GM12878 (cell line): ENCODE results near the gene LRRC3. TPM values are rescaled to one million over a fixed set of nuclear protein-coding genes. Genes with fewer than 3 reads are reported as not detected.

Experiments used
- ATAC-seq: fragments of 200-7000 bp; cut with Tn5 transposase; 3 replicates; pipeline ENCODE4 v1.9.1; 2020; ENCODE audit warnings: mild to moderate bottlenecking, moderate library complexity
- BruUV-seq: library from RNA; stranded (reverse); fragments of 400-500 nt; replicated peaks from 2 replicates; lab custom pipeline; 2021; lab: Mats Ljungman, UMichigan
- CTCF ChIA-PET: fragments of 300-600 bp; sonication (Branson Sonifier 250); formaldehyde crosslinking; extraction: SDS; loops from one replicate; lab custom pipeline; 2021; ENCODE audit warnings: inconsistent platforms; lab: Yijun Ruan, JAX
- POLR2A ChIA-PET: fragments of 350-600 bp; formaldehyde crosslinking; extraction: SDS; loops from one replicate; lab custom pipeline; 2021; ENCODE audit warnings: inconsistent platforms; lab: Charles Lee
- RAD21 ChIA-PET: fragments of 300-600 bp; sonication (Branson Sonifier 250); formaldehyde crosslinking; loops from one replicate; lab custom pipeline; 2023; ENCODE audit warnings: antibody characterized with exemption; ENCODE audit not compliant: unreplicated experiment; lab: Charles Lee
- SMC1A ChIA-PET: fragments of 300-600 bp; sonication (Branson Sonifier 250); formaldehyde crosslinking; loops from one replicate; lab custom pipeline; 2023; ENCODE audit not compliant: unreplicated experiment, uncharacterized antibody; lab: Charles Lee
- DNase-seq: peaks from one replicate; pipeline ENCODE4 v3.0.0-alpha.2; 2011; ENCODE audit warnings: low read depth, low spot score
- FAIRE-seq: peaks from 3 replicates; lab custom pipeline; 2011; peaks lifted over from hg19 to GRCh38; lab: Jason Lieb, UNC
- H2AFZ ChIP-seq: 2 replicates; pipeline ENCODE4 v1.6.0; 2011; ENCODE audit warnings: low read depth, low read length, control low read depth; ENCODE audit not compliant: control insufficient read depth
- H3K27ac ChIP-seq: 2 replicates; pipeline ENCODE4 v1.5.1; 2011; ENCODE audit warnings: control low read depth; ENCODE audit not compliant: control insufficient read depth, insufficient read depth
- H3K27me3 ChIP-seq, 2 experiments: replicated peaks in 1 of 2; 2 replicates each; pipeline versions ENCODE4 v1.6.0 to v1.6.1; 2011; ENCODE audit warnings: low read length in 1 of 2; ENCODE audit not compliant: control insufficient read depth in 2 of 2, insufficient read depth in 2 of 2
- H3K36me3 ChIP-seq, 2 experiments: 2 replicates each; pipeline ENCODE4 v1.5.1; 2011; ENCODE audit warnings: low read length in 1 of 2; ENCODE audit not compliant: control insufficient read depth in 2 of 2, insufficient read depth in 2 of 2
- H3K4me1 ChIP-seq: 2 replicates; pipeline ENCODE4 v1.6.1; 2011; ENCODE audit warnings: mild to moderate bottlenecking, low read length, moderate library complexity, mixed read lengths; ENCODE audit not compliant: control insufficient read depth, insufficient read depth
- H3K4me2 ChIP-seq: 2 replicates; pipeline ENCODE4 v1.6.0; 2011; ENCODE audit warnings: control low read depth; ENCODE audit not compliant: control insufficient read depth, insufficient read depth
- H3K4me3 ChIP-seq: fragments of 200-600 bp; sonication (generic); 2 replicates; pipeline ENCODE4 v1.5.1; 2016
- H3K79me2 ChIP-seq: 2 replicates; pipeline ENCODE4 v1.6.0; 2011; ENCODE audit warnings: low read length; ENCODE audit not compliant: control insufficient read depth, insufficient read depth
- H3K9ac ChIP-seq: 2 replicates; pipeline ENCODE4 v1.8.0; 2011; ENCODE audit warnings: low read length, control low read depth, mixed read lengths; ENCODE audit not compliant: control insufficient read depth, insufficient read depth
- H3K9me3 ChIP-seq: replicated peaks from 3 replicates; pipeline ENCODE4 v1.5.1; 2011; ENCODE audit warnings: mild to moderate bottlenecking, low read length; ENCODE audit not compliant: control insufficient read depth, insufficient read depth
- H4K20me1 ChIP-seq: 2 replicates; pipeline ENCODE4 v1.6.0; 2011; ENCODE audit not compliant: control insufficient read depth, insufficient read depth
- BACH1 ChIP-seq: fragments of 450-650 bp; IDR thresholded peaks from 2 replicates; pipeline ENCODE4 v1.6.1; 2017; ENCODE audit warnings: mild to moderate bottlenecking, borderline replicate concordance
- CHD4 ChIP-seq: fragments of 200-600 bp; sonication (generic); IDR thresholded peaks from 2 replicates; pipeline ENCODE4 v1.6.1; 2016; ENCODE audit warnings: mild to moderate bottlenecking
- EED ChIP-seq: sonication (generic); IDR thresholded peaks from 2 replicates; pipeline ENCODE4 v1.6.1; 2016; ENCODE audit warnings: antibody characterized with exemption, low read depth
- JUND ChIP-seq: IDR thresholded peaks from 2 replicates; pipeline ENCODE4 v1.6.1; 2012; ENCODE audit warnings: low read depth, mild to moderate bottlenecking, low read length, improper control_type of control experiment, moderate library complexity
- MYB ChIP-seq: fragments of 150-350 bp; IDR thresholded peaks from 2 replicates; pipeline ENCODE4 v1.6.1; 2014; ENCODE audit warnings: mild to moderate bottlenecking, low read depth, low read length, borderline replicate concordance
- SIN3A ChIP-seq: IDR thresholded peaks from 2 replicates; pipeline ENCODE4 v1.6.1; 2012; ENCODE audit warnings: low read depth, low read length, improper control_type of control experiment
- SREBF1 ChIP-seq: IDR thresholded peaks from 2 replicates; pipeline ENCODE4 v1.6.1; 2012; ENCODE audit warnings: mild to moderate bottlenecking, low read length
- SREBF2 ChIP-seq: IDR thresholded peaks from 2 replicates; pipeline ENCODE4 v1.6.1; 2012; ENCODE audit warnings: mild to moderate bottlenecking, low read length
- YY1 ChIP-seq: IDR thresholded peaks from 2 replicates; pipeline ENCODE4 v1.6.1; 2011; ENCODE audit warnings: low read depth, mild to moderate bottlenecking, low read length
- WGBS: methylation state at CpG from one replicate; pipeline ENCODE4 v1.1.6; 2016; ENCODE audit warnings: low lambda C conversion rate; ENCODE audit not compliant: insufficient replicate concordance, insufficient coverage; ENCODE audit errors: missing lambda C conversion rate; 5-methylcytosine and 5-hydroxymethylcytosine counted together
- in situ Hi-C: fragments of 300-500 bp; cut with MboI; formaldehyde crosslinking; loops from 9 replicates; pipeline ENCODE4 v1.14.3; 2018; ENCODE audit warnings: mixed read lengths
- intact Hi-C: fragments of 100-400 bp; cut with micrococcal nuclease; formaldehyde crosslinking; loops from one replicate; pipeline ENCODE4 v1.14.2; 2022; ENCODE audit not compliant: unreplicated experiment
- polyA plus RNA-seq, 11 experiments: library from polyadenylated mRNA; depleted of rRNA in 4 of 11; unstranded in 6 of 11; stranded (reverse) in 5 of 11; fragments of >200 nt; fragmentation: Nextera tagmentation in 4 of 11; fragmentation: Illumina TruSeq in 1 of 11; extraction: Ambion mirVana in 4 of 11; extraction: Trizol in 1 of 11; gene quantifications; 1 replicate in 1 of 11; 2 replicates in 10 of 11; pipeline versions ENCODE4 v1.2.1 to v1.2.3, GENCODE V29; 2011 to 2016; ENCODE audit warnings: inconsistent platforms in 2 of 11, missing spikeins in 2 of 11, low read depth in 1 of 11
- total RNA-seq, 4 experiments: library from RNA; depleted of rRNA in 3 of 4; stranded (reverse); fragments of >200 nt in 3 of 4; fragmentation: Illumina TruSeq in 1 of 4; extraction: Trizol in 1 of 4; gene quantifications; 2 replicates each; pipeline versions ENCODE4 v1.2.1 to v1.2.3, GENCODE V29; 2013 to 2021
- TF ChIP-seq, protein P1 (sequence below): IDR thresholded peaks from 2 replicates; pipeline ENCODE4 v1.6.1; 2012; ENCODE audit warnings: low read length, inconsistent platforms
- TF ChIP-seq, protein P2 (sequence below): IDR thresholded peaks from 2 replicates; pipeline ENCODE4 v1.6.1; 2011; ENCODE audit warnings: borderline replicate concordance, low read depth, mild to moderate bottlenecking, moderate library complexity, low read length; ENCODE audit not compliant: insufficient read depth, poor library complexity, severe bottlenecking
- TF ChIP-seq, protein P3 (sequence below): IDR thresholded peaks from 2 replicates; pipeline ENCODE4 v1.6.1; 2012; ENCODE audit warnings: low read depth, low read length, improper control_type of control experiment

LRRC3 gene
- total and polyA plus RNA-seq, 10 of the 15 experiments (the other 5 are each of a cell fraction or from before 2014, with no cell fraction given) = 0.02 to 0.31 (median 0.09) TPM; not detected in 1

DNA sequence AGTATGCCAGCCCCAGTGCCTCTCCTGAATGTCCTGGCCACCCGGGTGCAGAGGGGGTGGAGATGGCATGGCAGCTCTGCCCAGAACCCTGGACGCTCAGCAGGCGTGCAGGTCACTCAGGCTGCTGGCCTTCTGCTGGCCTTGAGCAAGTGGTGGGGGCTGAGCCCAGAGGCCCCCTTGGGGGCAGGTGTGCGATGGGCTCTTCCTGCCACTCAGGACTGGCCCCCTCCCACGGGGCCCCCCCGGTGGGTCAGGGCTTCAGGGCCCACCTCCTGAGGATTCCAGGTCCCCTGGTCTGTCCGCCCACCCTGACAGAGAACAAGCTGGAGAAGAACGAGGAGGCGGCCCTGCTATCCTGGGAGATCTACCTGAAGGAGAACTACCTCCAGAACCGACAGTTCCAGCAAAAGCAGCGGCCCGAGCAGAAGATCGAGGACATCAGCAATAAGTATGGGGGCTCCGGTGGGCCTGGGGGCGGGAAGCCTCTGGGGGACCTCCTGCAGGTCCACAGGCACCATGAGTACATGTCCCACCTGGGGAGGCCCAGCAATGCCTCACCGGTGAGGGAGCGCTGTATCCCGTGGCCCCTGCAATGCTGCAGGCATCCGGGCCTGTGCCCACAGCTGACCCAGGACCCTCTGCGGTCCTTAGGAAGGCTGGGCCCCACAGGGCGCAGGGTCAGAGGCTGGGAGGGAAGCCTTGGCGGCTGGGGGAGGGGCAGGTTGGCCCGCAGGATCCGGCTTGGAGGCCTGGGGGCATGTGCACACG is 37.0 kb upstream of the LRRC3 start:
- Histone ChIP-seq H2AFZ (no peak overlapping the region), H3K9ac (no peak overlapping the region), H3K36me3 (no peaks in the 10 kb centered on the region; a peak in 1 of 4 replicates), H3K27ac (no peak overlapping the region), H3K79me2 (no peaks in the 10 kb centered on the region), H3K4me1 (no peaks in the 10 kb centered on the region), H4K20me1 (no peaks in the 10 kb centered on the region), H3K4me2 (no peak overlapping the region), H3K27me3 (no peaks in the 10 kb centered on the region), H3K9me3 (no peaks in the 10 kb centered on the region; the same call in 2 of the 3 replicates), H3K4me3 (no peak overlapping the region)
- ChIA-PET RAD21 (no interaction called here), CTCF (no interaction called here), SMC1A (no interaction called here), POLR2A (no interaction called here)
- in situ Hi-C loops (no loop called here), intact Hi-C loops (no loop called here)
- FAIRE-seq (no peak), ATAC-seq (no peak), DNase-seq (no peak)
- WGBS = 85% methylated on average over 25 of the region's 25 CpGs
- no TSS peak for BruUV-seq
- TF ChIP-seq SIN3A = no peak
- TF ChIP-seq BACH1 = no peak
- TF ChIP-seq, protein P1, sequence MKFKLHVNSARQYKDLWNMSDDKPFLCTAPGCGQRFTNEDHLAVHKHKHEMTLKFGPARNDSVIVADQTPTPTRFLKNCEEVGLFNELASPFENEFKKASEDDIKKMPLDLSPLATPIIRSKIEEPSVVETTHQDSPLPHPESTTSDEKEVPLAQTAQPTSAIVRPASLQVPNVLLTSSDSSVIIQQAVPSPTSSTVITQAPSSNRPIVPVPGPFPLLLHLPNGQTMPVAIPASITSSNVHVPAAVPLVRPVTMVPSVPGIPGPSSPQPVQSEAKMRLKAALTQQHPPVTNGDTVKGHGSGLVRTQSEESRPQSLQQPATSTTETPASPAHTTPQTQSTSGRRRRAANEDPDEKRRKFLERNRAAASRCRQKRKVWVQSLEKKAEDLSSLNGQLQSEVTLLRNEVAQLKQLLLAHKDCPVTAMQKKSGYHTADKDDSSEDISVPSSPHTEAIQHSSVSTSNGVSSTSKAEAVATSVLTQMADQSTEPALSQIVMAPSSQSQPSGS = no peak
- no peak for TF ChIP-seq SREBF2

DNA sequence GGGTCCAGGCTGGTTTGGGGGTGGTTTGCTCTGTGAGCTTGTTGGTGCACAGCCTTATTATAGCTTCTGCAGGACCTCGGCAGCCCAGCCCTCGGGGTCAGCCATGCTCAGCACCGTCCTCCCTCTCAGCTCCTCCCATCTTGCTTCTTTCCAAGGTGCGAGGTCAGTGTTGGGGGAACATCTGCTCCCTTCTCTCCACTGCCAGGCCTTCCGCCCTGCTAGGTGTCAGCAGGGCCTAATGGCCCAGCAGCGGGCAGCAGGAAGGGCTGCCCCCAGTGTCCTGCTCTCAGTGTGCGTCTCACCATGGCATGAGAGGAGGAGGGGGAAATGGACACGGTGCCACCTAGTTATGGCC is 36.5 kb upstream of the LRRC3 start:
- TF ChIP-seq SREBF1 = no peak
- no peak for TF ChIP-seq EED
- TF ChIP-seq YY1 = no peak
- TF ChIP-seq JUND = no peak
- TF ChIP-seq, protein P2, sequence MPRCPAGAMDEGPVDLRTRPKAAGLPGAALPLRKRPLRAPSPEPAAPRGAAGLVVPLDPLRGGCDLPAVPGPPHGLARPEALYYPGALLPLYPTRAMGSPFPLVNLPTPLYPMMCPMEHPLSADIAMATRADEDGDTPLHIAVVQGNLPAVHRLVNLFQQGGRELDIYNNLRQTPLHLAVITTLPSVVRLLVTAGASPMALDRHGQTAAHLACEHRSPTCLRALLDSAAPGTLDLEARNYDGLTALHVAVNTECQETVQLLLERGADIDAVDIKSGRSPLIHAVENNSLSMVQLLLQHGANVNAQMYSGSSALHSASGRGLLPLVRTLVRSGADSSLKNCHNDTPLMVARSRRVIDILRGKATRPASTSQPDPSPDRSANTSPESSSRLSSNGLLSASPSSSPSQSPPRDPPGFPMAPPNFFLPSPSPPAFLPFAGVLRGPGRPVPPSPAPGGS = no peak
- TF ChIP-seq CHD4 = no peak
- no peak for TF ChIP-seq MYB
- TF ChIP-seq, protein P3, sequence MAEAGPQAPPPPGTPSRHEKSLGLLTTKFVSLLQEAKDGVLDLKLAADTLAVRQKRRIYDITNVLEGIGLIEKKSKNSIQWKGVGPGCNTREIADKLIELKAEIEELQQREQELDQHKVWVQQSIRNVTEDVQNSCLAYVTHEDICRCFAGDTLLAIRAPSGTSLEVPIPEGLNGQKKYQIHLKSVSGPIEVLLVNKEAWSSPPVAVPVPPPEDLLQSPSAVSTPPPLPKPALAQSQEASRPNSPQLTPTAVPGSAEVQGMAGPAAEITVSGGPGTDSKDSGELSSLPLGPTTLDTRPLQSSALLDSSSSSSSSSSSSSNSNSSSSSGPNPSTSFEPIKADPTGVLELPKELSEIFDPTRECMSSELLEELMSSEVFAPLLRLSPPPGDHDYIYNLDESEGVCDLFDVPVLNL = no peak
- TF ChIP-seq BACH1 = no peak
- FAIRE-seq (no peak), ATAC-seq (no peak), DNase-seq (no peak)
- intact Hi-C loops = no loop called here
- SMC1A ChIA-PET = no interaction called here
- Histone ChIP-seq H3K4me1 (no peaks in the 10 kb centered on the region; the same call in 1 of the 2 replicates), H3K36me3 (no peaks in the 10 kb centered on the region; a peak in 1 of 4 replicates), H2AFZ (no peak overlapping the region), H4K20me1 (no peaks in the 10 kb centered on the region), H3K4me3 (no peak overlapping the region), H3K27ac (no peak overlapping the region), H3K4me2 (no peak overlapping the region), H3K79me2 (no peaks in the 10 kb centered on the region), H3K9ac (no peak overlapping the region), H3K27me3 (no peaks in the 10 kb centered on the region), H3K9me3 (no peaks in the 10 kb centered on the region; the same call in 2 of the 3 replicates)
- CTCF ChIA-PET = no interaction called here
- POLR2A ChIA-PET = no interaction called here
- BruUV-seq = no TSS peak
- RAD21 ChIA-PET = no interaction called here
- in situ Hi-C loops = no loop called here
- 59% methylated on average over 8 of the region's 8 CpGs for WGBS
